ENCODE data around the gene TLR4.

TLR4 gene

GRCh38 chr9:117752894-117753293 lies 48.7 kb downstream of the TLR4 start:
- TF ChIP-seq CTCF (conservative IDR thresholded peaks at IDR 0.05; ENCODE audit: low read depth, low read length), result no peak
- H3K4me3 ChIP-seq (ENCODE audit: low read length), result no peak overlapping the region
- no peak for DNase-seq (ENCODE audit: low read depth)

GRCh38 chr9:117757561-117758190 lies 53.5 kb downstream of the TLR4 start:
- H3K4me3 ChIP-seq (ENCODE audit: low read length), result no peak overlapping the region
- no peak for DNase-seq (ENCODE audit: low read depth)
- no peak for TF ChIP-seq CTCF (conservative IDR thresholded peaks at IDR 0.05; ENCODE audit: low read depth, low read length)

GRCh38 chr9:117763314-117763713 lies 59.1 kb downstream of the TLR4 start:
- no peak overlapping the region for H3K4me3 ChIP-seq (ENCODE audit: low read length)
- peak; percentile 9 for DNase-seq (ENCODE audit: low read depth)
- no peak for TF ChIP-seq CTCF (conservative IDR thresholded peaks at IDR 0.05; ENCODE audit: low read depth, low read length)

DNA sequence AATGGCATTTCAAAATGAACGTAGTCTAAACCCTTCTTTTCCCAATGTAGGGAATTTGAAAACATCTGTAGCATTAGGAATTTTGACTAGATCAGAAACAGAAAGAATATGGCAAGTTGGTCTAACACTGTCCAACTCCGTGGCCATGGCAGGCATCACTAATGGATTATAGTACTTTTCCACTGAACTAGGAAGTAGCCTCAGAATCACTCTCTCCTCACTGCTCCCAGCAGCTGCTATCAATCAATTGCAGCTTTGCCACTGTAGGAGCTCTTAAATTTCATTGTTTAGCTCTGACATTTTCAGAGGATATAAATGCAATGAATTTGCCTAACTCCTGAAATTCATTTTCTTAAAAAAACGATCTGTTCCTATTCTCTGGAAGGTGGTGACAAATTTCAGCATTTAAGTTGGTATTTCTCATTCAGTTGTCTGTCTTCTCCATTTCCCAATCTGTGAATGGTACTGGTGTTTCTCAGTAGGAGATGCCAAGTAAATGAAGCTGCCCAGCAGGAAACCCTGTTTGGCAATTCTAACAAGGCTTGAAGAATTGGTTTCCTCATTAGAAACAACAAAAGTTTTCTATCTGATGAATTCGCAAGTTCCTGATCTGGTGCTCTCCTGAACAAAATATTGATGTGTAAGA lies 64.7 kb downstream of the TLR4 start:
- TF ChIP-seq CTCF (conservative IDR thresholded peaks at IDR 0.05; ENCODE audit: low read depth, low read length), result no peak
- no peak for DNase-seq (ENCODE audit: low read depth)
- H3K4me3 ChIP-seq (ENCODE audit: low read length), result no peak overlapping the region

DNA sequence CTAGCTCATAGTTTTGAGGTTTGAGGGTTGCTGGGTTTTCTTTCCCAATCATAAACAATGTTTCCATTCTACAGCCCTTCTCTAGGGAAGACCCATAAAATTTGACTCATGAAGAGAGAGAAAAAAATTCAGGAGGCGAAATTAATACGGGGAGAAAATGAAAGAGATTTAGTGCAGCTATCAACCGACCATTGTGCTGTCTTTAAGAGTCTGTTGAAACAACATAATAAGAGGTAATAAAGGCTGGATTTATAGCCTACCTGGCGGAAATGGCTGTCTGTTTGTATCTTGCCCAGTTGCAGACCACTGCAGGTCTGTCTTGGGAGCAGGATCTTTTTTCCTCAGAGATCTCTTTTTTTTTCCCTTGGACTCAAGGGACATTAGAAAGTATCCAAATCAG lies 66.9 kb downstream of the TLR4 start:
- H3K4me3 ChIP-seq (ENCODE audit: low read length), result no peak overlapping the region
- no peak for TF ChIP-seq CTCF (conservative IDR thresholded peaks at IDR 0.05; ENCODE audit: low read depth, low read length)
- DNase-seq (ENCODE audit: low read depth), result no peak

DNA sequence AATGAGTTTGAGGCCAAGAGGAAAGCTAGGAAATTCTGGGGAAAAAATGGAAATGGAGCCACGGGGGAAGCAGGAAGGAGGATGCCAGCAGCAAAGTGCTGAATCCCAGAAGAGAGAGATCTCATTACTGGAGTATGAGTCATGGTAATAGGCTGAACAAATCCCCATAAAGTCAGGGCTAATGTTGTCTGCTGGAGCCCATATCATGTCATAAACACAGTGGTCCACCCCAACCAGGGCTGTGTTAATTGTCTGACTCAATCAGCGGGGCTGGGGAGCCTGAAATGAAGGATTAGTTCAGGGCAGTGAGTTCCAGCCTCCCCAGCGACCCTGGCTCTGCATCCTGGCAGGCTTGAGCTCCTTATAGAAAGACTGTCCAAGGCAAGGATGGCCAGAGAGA lies 68.8 kb downstream of the TLR4 start:
- no peak overlapping the region for H3K4me3 ChIP-seq (ENCODE audit: low read length)
- peak; percentile 70 for DNase-seq (ENCODE audit: low read depth)

More for the DNA sequence above, 68.8 kb downstream of the TLR4 start:
- no peak for TF ChIP-seq CTCF (conservative IDR thresholded peaks at IDR 0.05; ENCODE audit: low read depth, low read length)

Data from retinal pigment epithelial cell (primary cell).